Type B pancreatic cell (in vitro differentiated cells): ENCODE measurements around the gene GDF15. TPM values are rescaled to one million over a fixed set of nuclear protein-coding genes. Genes with fewer than 3 reads are reported as not detected.

Experiments
- DNase-seq: peaks from one replicate; pipeline ENCODE4 v3.0.0; 2021; ENCODE audit warnings: mixed read lengths; ENCODE audit not compliant: unreplicated experiment; ENCODE audit errors: extremely low spot score
- H3K27ac Mint-ChIP-seq: 2 replicates; pipeline ENCODE4 v1.8.0; 2021; ENCODE audit warnings: mild to moderate bottlenecking, mixed read lengths
- H3K27me3 Mint-ChIP-seq: 2 replicates; pipeline ENCODE4 v1.8.0; 2021; ENCODE audit warnings: mixed read lengths
- H3K36me3 Mint-ChIP-seq: 2 replicates; pipeline ENCODE4 v1.8.0; 2021; ENCODE audit warnings: mixed read lengths
- H3K4me1 Mint-ChIP-seq: one replicate; pipeline ENCODE4 v1.8.0; 2021; ENCODE audit warnings: mixed read lengths; ENCODE audit not compliant: unreplicated experiment
- H3K4me3 Mint-ChIP-seq: 2 replicates; pipeline ENCODE4 v1.8.0; 2021; ENCODE audit warnings: mild to moderate bottlenecking, mixed read lengths
- H3K9me3 Mint-ChIP-seq: 2 replicates; pipeline ENCODE4 v1.8.0; 2021; ENCODE audit warnings: mixed read lengths
- total RNA-seq: library from RNA; stranded (reverse); gene quantifications from 2 replicates; pipeline ENCODE4 v1.2.1, GENCODE V29; 2021; ENCODE audit warnings: low replicate concordance
- TF ChIP-seq, protein P1 (sequence below): fragments of 200-600 bp; sonication (generic); conservative IDR thresholded peaks from 2 replicates; pipeline ENCODE4 v1.5.0; 2021; ENCODE audit warnings: antibody characterized with exemption, mild to moderate bottlenecking

The GDF15 gene
- total RNA-seq, 1 donor from 2014 or later, result 102 TPM

DNA sequence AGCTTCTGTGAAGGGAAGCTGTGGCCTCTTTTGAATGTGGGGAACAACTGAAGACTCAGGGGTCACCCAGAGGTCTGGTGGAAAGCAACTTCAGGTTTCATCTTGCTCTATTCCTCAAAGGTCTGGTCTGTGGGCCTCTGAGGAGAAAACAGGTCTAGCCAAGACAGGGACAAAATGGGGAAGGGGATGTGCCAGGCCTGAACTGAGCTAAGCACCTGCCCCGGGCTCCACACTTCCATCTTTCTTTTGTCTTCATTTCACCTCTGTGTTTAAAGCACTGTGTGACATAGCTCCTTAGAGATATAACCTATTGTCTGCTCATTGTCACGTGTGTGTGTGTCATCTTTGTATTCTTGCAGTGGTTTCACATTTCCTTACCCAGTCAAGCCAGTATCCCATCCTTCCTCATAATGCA, 19.9 kb upstream of the GDF15 start:
- Mint-ChIP-seq H3K9me3 (no peaks in the 10 kb centered on the region), H3K4me1 (peaks cover 44% of the 10 kb centered on the region), H3K36me3 (peaks cover 10% of the 10 kb centered on the region), H3K27ac (peak overlapping the region; percentile 97), H3K4me3 (no peak overlapping the region), H3K27me3 (no peaks in the 10 kb centered on the region)
- DNase-seq, result no peak
- TF ChIP-seq, protein P1, sequence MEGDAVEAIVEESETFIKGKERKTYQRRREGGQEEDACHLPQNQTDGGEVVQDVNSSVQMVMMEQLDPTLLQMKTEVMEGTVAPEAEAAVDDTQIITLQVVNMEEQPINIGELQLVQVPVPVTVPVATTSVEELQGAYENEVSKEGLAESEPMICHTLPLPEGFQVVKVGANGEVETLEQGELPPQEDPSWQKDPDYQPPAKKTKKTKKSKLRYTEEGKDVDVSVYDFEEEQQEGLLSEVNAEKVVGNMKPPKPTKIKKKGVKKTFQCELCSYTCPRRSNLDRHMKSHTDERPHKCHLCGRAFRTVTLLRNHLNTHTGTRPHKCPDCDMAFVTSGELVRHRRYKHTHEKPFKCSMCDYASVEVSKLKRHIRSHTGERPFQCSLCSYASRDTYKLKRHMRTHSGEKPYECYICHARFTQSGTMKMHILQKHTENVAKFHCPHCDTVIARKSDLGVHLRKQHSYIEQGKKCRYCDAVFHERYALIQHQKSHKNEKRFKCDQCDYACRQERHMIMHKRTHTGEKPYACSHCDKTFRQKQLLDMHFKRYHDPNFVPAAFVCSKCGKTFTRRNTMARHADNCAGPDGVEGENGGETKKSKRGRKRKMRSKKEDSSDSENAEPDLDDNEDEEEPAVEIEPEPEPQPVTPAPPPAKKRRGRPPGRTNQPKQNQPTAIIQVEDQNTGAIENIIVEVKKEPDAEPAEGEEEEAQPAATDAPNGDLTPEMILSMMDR, result no peak

DNA sequence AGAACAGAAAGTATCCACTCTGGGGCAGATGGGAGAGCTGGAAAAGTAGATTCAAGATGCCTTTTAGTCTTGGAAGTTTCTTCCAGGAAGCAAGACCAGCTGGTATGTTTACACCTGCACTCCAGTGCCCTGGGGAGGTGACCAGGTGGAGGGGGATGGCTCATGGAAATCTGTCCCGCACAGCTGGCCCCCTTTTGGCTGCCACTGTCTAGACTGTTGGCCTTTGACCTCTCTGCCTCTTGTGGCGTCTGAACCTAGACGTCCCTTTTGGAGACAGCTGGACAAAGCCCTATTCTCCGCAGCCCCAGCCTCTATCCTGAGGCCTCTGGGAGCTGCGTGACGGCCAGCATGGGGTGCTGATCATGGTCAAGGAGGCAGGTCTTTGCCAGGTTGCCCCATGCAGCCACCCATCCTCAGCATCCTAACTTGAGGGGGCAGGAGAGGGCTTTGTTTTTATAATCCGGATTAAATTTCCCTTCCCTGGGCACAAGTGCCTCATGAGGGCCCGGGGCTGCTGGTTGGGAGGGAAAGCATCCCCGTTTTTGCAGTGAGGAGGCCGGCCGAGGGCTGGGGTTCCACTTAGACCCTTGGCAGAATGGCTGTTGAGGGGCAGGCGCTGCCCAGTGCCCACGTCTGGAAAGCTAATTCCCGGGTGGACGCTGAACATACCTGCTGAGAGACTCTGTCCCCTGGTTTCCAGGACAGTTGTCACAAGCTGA, 17.3 kb upstream of the GDF15 start:
- DNase-seq, result no peak
- peaks cover 7% of the 10 kb centered on the region for H3K36me3 Mint-ChIP-seq
- peak overlapping the region; percentile 50 for H3K27ac Mint-ChIP-seq
- peaks cover under 1% of the 10 kb centered on the region for H3K9me3 Mint-ChIP-seq
- H3K4me1 Mint-ChIP-seq, result peaks cover 38% of the 10 kb centered on the region
- TF ChIP-seq, protein P1, result no peak
- H3K4me3 Mint-ChIP-seq, result no peak overlapping the region
- H3K27me3 Mint-ChIP-seq, result no peaks in the 10 kb centered on the region

DNA sequence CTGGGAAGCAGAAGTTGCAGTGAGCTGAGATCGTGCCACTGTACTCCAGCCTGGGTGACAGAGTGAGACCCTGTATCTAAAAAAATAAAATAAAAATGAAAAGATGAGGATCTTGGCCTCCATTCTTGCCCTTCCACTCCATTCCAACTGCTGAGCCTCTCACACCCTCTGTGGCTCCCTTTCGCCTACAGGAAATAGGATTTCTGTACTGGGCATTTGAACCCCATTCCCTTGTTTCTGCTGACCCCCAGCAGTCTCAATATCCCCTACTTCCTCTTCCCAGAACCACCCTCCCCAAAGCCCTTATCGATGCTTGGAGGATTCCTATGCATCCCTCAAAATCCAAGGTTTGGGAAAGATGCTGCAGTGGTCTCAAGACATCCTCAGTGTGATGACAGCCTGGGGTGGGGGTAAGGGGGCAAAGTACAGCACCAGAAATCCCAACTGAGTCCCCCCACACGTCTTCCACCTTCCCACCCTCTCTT, 12.5 kb upstream of the GDF15 start:
- TF ChIP-seq, protein P1, result no peak
- peaks cover 10% of the 10 kb centered on the region for H3K36me3 Mint-ChIP-seq
- H3K9me3 Mint-ChIP-seq, result peaks cover 5% of the 10 kb centered on the region
- no peak for DNase-seq
- peaks cover 27% of the 10 kb centered on the region for H3K4me1 Mint-ChIP-seq
- H3K27ac Mint-ChIP-seq, result peak overlapping the region; percentile 98
- no peaks in the 10 kb centered on the region for H3K27me3 Mint-ChIP-seq
- H3K4me3 Mint-ChIP-seq, result peak overlapping the region; percentile 74

DNA sequence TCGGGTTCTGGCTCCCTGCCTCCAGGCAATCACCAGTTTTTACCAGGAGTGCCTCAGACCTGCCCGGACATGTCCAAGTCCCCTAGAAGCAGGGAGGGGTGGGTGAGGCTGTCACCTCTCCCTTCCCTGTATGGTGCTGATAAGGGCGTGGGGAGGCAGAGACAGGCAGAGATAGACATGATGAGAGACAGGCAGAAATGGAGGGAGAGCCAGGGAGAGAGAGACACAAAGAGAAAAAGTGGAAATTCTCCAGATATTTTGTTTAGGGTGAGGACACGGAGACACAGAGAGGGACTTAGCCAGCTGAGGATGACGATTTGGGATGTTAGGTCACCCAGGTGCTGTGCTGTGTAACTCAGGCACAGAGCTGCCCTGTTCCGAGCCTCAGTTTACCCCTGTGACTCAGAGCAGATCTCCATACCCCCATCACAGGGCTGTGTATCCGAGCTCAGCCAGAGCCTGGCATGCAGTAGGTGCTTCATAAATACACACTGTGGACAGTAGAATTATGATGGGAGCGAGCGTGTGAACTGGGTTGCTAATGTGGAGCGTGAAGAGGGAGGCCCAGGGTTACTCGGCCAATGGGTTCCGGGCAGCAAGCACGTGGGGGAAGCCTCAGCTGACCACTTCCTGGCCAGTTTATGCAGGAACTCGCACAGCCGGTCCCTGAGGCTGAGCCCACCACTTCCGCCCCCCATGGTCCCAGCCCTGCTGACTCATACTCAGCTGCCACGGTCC, 11.9 kb upstream of the GDF15 start:
- Mint-ChIP-seq H3K36me3 (peaks cover 10% of the 10 kb centered on the region), H3K27ac (peak overlapping the region; percentile 98), H3K4me3 (peak overlapping the region; percentile 74)

DNA sequence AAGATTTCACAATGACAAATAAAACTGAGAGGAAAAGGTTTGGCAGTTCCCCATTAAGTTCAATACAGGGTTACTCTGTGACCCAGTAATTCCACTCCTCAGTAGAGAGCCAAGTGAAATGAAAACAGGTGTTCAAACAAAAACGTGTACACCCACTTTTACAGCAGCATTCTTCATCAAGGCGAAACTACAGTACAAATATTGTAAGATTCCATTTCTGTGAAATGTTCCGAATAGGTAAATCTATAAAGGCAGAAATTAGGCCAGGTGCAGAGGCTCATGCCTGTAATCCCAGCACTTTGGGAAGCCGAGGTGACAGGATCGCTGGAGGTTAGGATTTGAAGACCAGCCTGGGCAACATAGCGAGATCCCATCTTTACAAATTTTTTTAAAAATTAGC, 8.9 kb upstream of the GDF15 start:
- Mint-ChIP-seq H3K4me1 (peaks cover 22% of the 10 kb centered on the region), H3K27ac (peak overlapping the region; percentile 97)

More for the DNA sequence above, 11.9 kb upstream of the GDF15 start:
- TF ChIP-seq, protein P1, result no peak
- no peaks in the 10 kb centered on the region for H3K27me3 Mint-ChIP-seq
- peaks cover 23% of the 10 kb centered on the region for H3K4me1 Mint-ChIP-seq
- DNase-seq, result no peak
- peaks cover 5% of the 10 kb centered on the region for H3K9me3 Mint-ChIP-seq

More for the DNA sequence above, 8.9 kb upstream of the GDF15 start:
- H3K4me3 Mint-ChIP-seq, result peak overlapping the region; percentile 76
- H3K9me3 Mint-ChIP-seq, result peaks cover 5% of the 10 kb centered on the region
- peaks cover 10% of the 10 kb centered on the region for H3K36me3 Mint-ChIP-seq
- TF ChIP-seq, protein P1, result no peak
- no peak for DNase-seq
- no peaks in the 10 kb centered on the region for H3K27me3 Mint-ChIP-seq
